ENCODE results near the gene GLP2R.

GLP2R gene

DNA sequence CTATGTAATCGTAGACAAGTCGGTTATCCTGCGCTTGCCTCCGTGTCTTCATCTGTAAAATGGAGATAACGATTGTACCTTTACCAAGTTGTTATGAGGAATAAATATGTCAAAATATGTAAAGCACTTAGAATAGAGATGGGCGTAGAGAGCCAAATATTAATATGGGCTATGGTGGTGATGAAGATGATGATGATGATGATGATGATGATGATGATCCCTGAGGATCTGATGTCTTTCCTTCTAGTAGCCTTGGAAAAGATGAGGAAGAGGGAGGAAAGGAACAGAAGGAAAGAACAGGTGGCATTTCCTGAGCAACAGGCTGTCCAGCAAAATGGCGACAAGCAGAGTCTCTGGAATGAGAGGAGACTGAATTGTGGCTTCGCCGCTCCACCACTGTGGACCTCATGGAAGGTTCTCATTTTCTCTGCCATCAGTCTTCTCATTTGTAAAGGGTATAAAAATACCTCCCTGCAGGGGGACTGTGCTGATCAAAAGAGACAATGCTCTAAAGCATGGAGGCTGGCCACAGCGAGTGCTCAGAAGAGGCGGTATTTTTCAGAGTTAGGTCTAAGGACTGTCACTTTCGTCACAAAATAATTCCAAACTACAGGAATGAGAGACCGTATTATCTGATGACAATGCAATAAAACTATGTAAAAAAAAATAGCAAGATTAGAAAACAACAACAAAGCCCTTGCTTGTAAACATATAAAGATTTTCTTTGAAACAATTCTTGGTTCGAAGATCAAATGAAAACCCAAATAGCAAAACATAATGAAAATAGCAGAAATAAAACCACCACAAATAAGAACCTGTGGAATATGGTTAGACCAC, 96.5 kb downstream of the GLP2R start:
- no peak for DNase-seq (ENCODE audit: low spot score)

DNA sequence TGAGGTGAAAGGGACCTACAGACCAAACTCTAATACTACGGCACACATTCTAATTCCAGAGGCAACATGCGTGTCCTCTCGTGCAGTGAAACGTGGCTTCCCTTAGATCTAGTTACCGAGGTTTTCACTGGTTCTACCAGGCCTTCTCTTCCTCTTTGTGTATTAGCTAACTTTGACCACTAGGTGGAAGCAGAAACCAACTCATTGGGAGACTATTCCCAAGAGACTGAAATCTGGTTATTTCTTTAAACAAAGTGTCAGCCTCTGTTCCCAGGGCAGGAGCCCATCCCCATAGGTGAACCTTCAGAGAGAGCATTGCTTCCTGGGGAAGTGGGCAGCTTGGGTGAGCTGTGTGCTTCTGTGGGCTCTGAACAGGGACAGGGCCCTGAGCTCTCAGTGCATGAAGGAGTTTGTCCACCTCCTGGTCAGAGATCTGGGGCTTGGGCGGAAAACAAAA, 99.0 kb downstream of the GLP2R start:
- peak; percentile 74 for DNase-seq (ENCODE audit: low spot score)

DNA sequence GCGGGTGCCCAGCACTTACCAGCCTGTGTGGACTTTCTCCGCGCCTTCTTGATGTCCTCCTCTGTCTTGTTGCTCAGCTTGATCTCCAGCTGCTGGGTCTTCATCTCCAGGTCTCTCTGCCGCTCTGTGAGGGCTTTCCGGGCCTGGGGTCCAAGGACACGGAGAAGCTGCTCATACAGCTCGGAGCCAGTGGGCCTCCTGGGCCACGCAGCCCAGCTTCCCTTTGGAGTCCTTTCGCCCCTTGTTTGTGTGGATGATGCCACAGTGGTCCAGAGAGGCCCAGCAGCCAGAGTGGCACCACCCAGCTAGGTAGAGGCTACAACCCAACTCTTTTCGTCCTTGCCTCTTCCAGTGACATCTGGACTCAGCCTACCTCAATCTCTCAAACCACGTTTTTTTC, 99.7 kb downstream of the GLP2R start:
- no peak for DNase-seq (ENCODE audit: low spot score)

DNA sequence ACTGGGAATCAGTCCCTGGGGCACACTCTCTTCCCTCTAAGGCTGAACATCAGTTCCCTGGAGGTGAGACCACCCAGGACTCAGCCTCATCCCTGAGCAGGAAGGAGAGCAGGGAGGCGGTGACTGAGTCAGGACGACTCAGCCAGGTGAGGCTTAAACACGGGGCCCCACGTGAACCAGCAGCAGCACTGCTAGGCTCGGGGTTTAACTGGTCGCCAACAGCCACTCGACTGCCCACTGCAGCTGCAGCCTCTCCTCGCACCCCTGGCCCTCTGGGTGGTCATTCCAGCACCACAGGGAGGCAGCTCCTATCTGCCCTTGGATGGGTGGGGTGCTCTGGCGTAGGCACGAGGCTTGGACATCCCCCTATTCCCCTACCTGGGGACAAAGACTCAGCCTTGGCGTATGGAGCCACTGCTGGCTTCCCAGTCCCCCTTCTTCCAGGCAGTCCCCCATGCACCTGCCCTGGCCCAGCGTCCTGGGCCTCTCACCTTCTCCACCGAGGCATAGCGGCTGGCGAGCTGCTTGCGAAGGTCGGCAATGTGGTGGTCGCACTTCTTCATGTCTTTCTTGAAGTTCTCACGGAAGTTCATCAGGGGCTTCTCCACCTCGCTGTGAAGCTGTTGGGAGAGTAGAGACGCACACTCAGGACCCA, 100.6 kb downstream of the GLP2R start:
- DNase-seq (ENCODE audit: low spot score), result no peak

DNA sequence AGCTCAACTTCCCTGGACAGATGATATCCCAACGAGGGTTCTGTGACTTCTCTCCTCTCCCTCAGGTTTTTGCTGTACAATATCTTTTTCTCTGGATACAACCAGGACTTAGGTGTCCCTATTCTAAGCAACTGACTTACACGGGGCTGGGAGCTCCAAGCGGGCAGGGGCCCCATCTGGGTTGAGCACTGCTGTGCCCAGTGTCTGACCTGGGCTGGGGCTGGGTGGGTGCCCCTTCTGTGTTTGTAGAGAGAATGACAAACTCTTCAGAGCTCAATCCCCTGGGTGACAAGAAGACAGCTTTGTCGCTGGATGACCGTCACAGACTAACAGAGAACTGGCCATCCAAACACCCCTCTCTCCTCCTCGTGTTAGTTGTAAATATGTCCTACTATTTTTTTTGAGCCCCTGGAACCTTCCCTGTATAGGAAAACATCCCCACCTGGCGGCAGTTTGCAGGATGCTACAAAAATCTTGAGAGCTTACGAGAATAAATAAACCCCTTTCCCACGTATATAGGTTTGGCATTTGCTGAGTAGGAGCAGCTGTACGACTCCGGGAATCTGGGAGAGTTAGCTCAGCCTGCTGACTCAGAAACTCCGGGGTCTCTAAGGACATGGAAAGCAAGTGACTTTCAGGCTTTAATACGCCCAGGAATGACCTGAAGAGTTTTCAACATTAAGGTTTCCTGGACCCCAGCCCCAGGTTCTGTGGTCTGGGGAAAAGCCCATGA, 103.0 kb downstream of the GLP2R start:
- DNase-seq (ENCODE audit: low spot score), result peak; percentile 71

DNA sequence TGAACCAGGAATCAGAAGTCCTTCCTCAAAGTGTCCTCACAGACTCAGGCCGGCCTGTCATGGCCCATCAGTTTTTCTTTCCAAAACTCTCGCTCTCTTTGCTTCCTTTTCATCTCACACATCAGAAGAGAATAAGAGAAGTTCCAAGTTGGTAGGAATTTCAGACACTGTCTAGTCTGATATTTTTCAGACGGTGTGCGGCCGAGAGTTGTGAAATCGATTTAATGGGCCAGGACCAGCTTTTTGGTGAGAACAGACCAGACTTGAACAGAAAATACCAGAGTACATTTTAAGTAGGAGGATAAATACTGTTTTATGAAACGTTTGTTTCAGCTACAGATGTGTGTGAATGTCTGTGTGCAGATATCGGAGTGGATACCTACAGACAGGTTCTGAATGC, 104.1 kb downstream of the GLP2R start:
- no peak for DNase-seq (ENCODE audit: low spot score)

DNA sequence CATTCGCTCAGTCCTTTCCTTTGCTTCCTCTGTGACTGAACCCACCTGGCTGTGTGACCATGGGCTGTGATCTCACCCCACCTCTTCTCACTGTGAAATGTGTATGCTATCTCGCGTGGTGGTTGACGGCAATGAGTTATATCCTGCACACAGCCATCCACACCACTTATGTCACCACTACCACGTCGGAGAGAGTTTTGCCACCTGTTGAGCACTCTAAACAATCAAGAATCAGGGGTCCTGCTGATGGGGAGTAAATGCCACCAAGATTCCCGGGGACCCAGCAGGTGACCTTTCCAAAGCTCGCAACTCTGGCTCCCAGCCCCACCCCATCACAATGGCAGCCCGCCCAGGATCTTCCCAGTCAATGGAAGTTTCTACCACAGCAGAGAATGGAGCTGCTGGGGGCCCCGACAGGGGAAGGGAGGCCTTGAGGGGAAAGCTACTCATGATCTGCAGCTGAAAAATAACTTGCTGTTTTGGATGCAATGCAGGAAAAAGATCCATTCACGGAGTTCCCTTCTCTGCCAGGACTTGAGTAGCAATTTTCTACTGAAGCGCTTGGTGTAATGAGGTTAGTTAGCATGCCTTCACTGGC, 105.5 kb downstream of the GLP2R start:
- DNase-seq (ENCODE audit: low spot score), result no peak

DNA sequence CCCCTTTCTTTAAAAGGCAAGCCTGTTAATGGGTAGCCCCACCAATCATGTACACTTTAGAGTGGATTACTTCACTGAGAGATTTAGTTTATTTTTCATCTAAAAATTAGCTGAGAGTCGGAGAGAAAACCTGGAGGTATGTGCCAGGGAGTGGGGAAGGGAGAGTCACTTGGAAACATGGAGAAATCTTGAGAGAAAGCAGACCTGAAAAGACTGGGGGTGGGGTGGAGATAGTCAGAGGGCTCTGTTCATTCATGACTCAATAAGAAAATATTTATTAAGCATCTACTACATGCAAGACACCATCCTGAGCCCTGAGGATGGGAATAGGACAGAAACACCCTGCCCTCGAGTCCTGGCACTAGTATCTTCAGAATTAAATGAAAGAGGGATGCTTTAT, 106.8 kb downstream of the GLP2R start:
- peak; percentile 25 for DNase-seq (ENCODE audit: low spot score)

DNA sequence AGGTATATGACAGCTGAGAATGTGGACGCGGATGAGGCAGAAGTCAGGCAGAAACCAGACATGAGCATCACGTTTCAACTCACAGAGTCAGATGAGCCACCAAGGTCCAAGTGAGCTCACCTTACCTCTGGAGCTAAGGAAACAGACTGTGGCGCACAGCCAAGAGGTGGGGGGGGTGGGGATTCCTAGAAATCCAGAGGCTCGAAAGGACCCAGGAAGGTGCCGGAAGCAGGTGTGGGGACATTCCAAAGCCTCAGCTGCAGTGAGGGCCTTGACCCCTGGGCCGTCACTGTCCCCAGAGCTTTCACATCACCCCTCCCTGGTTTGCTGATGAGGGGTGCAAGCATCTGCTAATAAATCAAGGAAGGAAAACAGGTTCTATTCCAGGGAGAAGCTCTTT, 108.6 kb downstream of the GLP2R start:
- DNase-seq (ENCODE audit: low spot score), result no peak

DNA sequence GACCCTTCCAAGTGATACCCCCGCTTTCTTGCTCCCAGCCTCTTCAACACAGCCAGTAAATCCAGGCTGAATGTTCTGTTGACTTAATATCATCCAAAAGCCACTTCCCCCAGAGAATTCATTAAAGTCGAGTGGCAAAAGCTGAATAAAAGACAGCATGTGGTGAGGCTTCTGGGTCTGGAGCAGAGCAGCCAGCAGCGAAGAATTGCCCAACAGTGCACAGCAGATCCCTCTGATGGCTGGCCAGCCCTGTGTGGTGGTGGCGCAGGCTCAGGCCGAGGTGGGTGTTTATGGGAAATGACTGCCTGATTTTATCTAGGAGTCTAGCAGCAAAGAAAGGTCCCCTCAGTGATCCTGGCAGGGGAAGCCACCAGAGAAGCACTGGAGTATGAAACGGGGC, 109.7 kb downstream of the GLP2R start:
- peak; percentile 44 for DNase-seq (ENCODE audit: low spot score)

DNA sequence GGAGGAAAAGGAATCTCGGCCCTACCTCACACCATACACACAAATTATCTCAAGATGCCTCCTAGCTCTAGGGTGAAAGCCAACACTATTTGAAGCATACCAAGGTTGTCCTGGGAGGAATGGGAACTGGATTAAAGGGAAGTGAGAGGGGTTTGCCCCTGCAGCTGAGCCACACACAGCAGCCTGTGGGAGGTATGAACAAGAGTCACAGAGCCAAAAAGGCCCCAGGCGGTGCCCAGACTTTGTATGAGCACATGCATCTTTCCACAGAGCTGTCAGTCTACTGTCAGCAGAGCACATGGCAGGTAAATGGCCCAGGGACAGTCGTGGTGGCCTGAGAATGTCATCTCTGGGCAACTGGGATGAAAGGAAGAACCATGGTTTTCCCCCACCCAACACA, 110.4 kb downstream of the GLP2R start:
- DNase-seq (ENCODE audit: low spot score), result no peak

DNA sequence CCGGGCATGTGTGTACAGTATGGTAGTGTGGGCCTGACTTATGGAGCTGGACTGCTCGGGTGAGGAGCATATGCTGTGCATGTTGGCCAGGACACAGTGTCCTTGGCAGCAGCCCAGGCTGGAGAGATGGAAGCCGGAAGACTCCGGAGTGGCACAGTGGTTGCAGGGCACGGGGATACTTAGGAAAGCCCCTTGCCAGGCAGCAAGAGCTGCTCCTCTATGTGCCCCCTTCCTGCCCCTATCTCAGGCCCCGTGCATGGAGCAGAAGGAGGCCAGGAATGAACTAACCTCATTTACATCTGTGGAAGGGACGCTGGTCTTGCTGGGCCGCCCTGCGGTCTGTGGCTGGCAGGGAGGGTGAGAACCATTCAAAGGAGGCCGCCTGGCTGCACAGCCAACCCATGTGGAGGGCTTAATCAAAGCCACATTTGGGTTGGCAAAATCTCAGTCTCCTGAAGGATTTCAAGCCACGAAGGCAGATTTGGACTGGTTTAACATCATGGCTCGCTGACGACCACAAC, 111.6 kb downstream of the GLP2R start:
- DNase-seq (ENCODE audit: low spot score), result peak; percentile 83

DNA sequence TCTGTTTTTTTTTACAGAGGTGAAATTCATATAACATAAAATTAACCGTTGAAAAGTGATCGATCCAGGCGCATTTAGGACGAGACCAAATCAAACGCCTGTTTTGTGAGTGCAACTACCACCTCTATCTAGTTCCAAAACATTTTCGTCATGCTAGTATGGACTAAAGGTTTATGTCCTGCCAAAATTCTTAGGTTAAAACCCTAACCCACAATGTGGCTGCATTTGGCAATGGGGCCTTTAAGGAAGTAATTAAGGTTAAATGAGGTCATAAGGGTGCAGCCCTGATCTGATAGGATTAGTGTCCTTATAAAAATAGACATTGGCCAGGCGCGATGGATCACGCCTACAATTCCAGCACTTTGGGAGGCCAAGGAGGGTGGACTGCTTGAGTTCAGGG, 112.2 kb downstream of the GLP2R start:
- DNase-seq (ENCODE audit: low spot score), result no peak

DNA sequence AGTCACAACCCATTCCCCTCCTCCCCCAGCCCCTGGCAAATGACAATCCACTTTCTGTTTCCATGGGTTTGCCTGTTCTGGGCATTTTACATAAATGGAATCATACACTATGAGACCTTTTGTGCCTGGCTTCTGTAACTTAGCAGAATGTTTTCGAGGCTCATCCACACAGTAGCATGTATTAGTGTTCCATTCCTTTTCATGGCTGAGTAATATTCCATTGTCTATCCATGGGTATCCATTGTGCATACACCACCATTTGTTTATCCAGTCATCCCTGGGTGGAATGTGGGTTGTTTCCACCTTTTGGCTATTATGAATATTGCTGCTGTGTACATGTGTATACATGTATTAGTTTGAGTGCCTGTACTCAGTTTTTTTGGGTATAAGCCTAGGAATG, 113.0 kb downstream of the GLP2R start:
- DNase-seq (ENCODE audit: low spot score), result no peak

DNA sequence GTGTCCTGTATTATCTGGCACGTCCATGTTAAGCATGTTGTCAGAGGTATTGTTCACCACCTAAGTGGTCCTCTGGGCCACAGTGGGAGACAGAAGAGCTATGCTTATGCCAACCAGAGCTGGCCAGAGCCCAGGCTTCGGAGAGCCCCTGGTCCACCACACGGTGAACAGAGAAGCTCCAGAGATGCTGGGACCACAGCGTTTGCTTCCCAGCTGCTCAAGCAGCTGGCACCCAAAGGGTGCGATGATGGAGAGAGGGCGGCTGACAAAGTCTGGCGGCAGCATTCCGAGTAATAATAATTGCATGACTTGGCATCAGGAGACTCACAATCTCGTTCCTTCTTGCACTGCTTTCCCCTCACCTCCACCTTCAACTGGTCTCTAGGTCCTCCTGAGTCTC, 115.1 kb downstream of the GLP2R start:
- no peak for DNase-seq (ENCODE audit: low spot score)

DNA sequence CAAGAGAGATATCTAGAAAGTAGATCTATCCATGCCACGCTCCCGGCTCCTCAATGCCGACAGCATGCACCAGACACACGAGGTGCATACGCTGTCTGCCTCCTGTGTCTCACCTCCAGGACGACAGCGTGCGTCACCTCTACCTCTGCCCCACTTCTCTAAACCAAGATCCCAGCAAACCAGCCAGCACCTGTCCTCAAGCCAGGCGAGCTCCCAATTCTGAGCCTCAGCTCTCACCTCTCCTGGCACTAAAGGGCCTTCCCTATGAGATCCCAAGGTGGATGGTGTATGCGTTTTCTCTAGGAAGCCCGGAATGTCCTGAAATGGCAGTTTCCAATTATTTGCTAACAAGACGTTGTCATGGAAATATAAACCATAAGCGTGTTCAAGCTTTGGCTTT, 115.6 kb downstream of the GLP2R start:
- DNase-seq (ENCODE audit: low spot score), result no peak
